ENCODE results near the gene HJV.

Gene HJV

GRCh38 chr1:145995148-145995881 lies 26.2 kb downstream of the HJV start:
- no peak for DNase-seq (ENCODE audit: low spot score)
- in situ Hi-C loops (cut with MboI; ENCODE audit: low sequenced_read_pairs, unreplicated experiment), result loop anchor here (10.0 kb wide), 1 partner anchor 161 kb away; no protein-coding TSS in a partner anchor
- TF ChIP-seq CTCF (IDR thresholded peaks at IDR 0.05; ENCODE audit: borderline replicate concordance, control extremely low read depth, extremely low read depth, insufficient read depth, missing control alignments), result no peak

GRCh38 chr1:145994391-145995120 lies 27.0 kb downstream of the HJV start:
- TF ChIP-seq CTCF (IDR thresholded peaks at IDR 0.05; ENCODE audit: borderline replicate concordance, control extremely low read depth, extremely low read depth, insufficient read depth, missing control alignments), result no peak
- in situ Hi-C loops (cut with MboI; ENCODE audit: low sequenced_read_pairs, unreplicated experiment), result loop anchor here (10.0 kb wide), 1 partner anchor 160 kb away; no protein-coding TSS in a partner anchor
- no peak for DNase-seq (ENCODE audit: low spot score)

- no peak for TF ChIP-seq CTCF (IDR thresholded peaks at IDR 0.05; ENCODE audit: borderline replicate concordance, control extremely low read depth, extremely low read depth, insufficient read depth, missing control alignments)
- in situ Hi-C loops (cut with MboI; ENCODE audit: low sequenced_read_pairs, unreplicated experiment), result loop anchor here (10.0 kb wide), 1 partner anchor 159 kb away; no protein-coding TSS in a partner anchor
- no peak for DNase-seq (ENCODE audit: low spot score)
Measured at GRCh38 chr1:145993618-145994390, 27.7 kb downstream of the HJV start.

- no peak for DNase-seq (ENCODE audit: low spot score)
- no peak for TF ChIP-seq CTCF (IDR thresholded peaks at IDR 0.05; ENCODE audit: borderline replicate concordance, control extremely low read depth, extremely low read depth, insufficient read depth, missing control alignments)
- in situ Hi-C loops (cut with MboI; ENCODE audit: low sequenced_read_pairs, unreplicated experiment), result loop anchor here (10.0 kb wide), 1 partner anchor 158 kb away; no protein-coding TSS in a partner anchor
Measured at GRCh38 chr1:145992958-145993617, 28.4 kb downstream of the HJV start.

- no peak for TF ChIP-seq CTCF (IDR thresholded peaks at IDR 0.05; ENCODE audit: borderline replicate concordance, control extremely low read depth, extremely low read depth, insufficient read depth, missing control alignments)
- in situ Hi-C loops (cut with MboI; ENCODE audit: low sequenced_read_pairs, unreplicated experiment), result loop anchor here (10.0 kb wide), 1 partner anchor 158 kb away; no protein-coding TSS in a partner anchor
Measured at GRCh38 chr1:145992502-145992936, 29.0 kb downstream of the HJV start.

More at GRCh38 chr1:145992502-145992936, 29.0 kb downstream of the HJV start:
- no peak for DNase-seq (ENCODE audit: low spot score)

All from GM13976 (cell line).